ENCODE data around the gene NUDCD3.

NUDCD3 gene

GRCh38 chr7:44331682-44332081, 158.8 kb downstream of the NUDCD3 start:
- TF ChIP-seq, protein P1, sequence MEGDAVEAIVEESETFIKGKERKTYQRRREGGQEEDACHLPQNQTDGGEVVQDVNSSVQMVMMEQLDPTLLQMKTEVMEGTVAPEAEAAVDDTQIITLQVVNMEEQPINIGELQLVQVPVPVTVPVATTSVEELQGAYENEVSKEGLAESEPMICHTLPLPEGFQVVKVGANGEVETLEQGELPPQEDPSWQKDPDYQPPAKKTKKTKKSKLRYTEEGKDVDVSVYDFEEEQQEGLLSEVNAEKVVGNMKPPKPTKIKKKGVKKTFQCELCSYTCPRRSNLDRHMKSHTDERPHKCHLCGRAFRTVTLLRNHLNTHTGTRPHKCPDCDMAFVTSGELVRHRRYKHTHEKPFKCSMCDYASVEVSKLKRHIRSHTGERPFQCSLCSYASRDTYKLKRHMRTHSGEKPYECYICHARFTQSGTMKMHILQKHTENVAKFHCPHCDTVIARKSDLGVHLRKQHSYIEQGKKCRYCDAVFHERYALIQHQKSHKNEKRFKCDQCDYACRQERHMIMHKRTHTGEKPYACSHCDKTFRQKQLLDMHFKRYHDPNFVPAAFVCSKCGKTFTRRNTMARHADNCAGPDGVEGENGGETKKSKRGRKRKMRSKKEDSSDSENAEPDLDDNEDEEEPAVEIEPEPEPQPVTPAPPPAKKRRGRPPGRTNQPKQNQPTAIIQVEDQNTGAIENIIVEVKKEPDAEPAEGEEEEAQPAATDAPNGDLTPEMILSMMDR (IDR thresholded peaks at IDR 0.05; ENCODE audit: low read depth, low read length, poor library complexity, severe bottlenecking) = no peak
- no peak for TF ChIP-seq EZH2phosphoT487 (IDR thresholded peaks at IDR 0.05; ENCODE audit: borderline replicate concordance, low read length)
- no peak overlapping the region for H3K27ac ChIP-seq (ENCODE audit: low read depth, low read length)
- no peak overlapping the region for H3K4me3 ChIP-seq (ENCODE audit: low read length)

GRCh38 chr7:44330331-44330730, 160.1 kb downstream of the NUDCD3 start:
- Histone ChIP-seq H4K20me1 (ENCODE audit: control insufficient read depth, insufficient read depth, low read depth, low read length) (no peaks in the 10 kb centered on the region), H3F3A (ENCODE audit: control insufficient read depth, insufficient read depth) (no peaks in the 10 kb centered on the region), H3K27me3 (ENCODE audit: control insufficient read depth, low read length) (peaks cover 20% of the 10 kb centered on the region), H3K36me3 (ENCODE audit: control insufficient read depth, low read length) (no peaks in the 10 kb centered on the region), H3K79me2 (ENCODE audit: control insufficient read depth, low read length) (no peaks in the 10 kb centered on the region), H3K27ac (ENCODE audit: low read depth, low read length) (no peak overlapping the region), H3K4me1 (ENCODE audit: control insufficient read depth, low read length) (no peaks in the 10 kb centered on the region), H3K4me3 (ENCODE audit: low read length) (no peak overlapping the region), H3K9me3 (ENCODE audit: control insufficient read depth, insufficient read depth, low read length) (no peaks in the 10 kb centered on the region), H3K4me2 (ENCODE audit: low read length) (no peak overlapping the region), H3K9me2 (replicated peaks; ENCODE audit: control insufficient read depth, low read length) (no peaks in the 10 kb centered on the region)
- no peak for TF ChIP-seq EZH2phosphoT487 (IDR thresholded peaks at IDR 0.05; ENCODE audit: borderline replicate concordance, low read length)
- TF ChIP-seq, protein P1 (IDR thresholded peaks at IDR 0.05; ENCODE audit: low read depth, low read length, poor library complexity, severe bottlenecking) = no peak

More at GRCh38 chr7:44331682-44332081, 158.8 kb downstream of the NUDCD3 start:
- Histone ChIP-seq H3K4me1 (ENCODE audit: control insufficient read depth, low read length) (no peaks in the 10 kb centered on the region), H4K20me1 (ENCODE audit: control insufficient read depth, insufficient read depth, low read depth, low read length) (no peaks in the 10 kb centered on the region), H3F3A (ENCODE audit: control insufficient read depth, insufficient read depth) (no peaks in the 10 kb centered on the region), H3K4me2 (ENCODE audit: low read length) (no peak overlapping the region), H3K27me3 (ENCODE audit: control insufficient read depth, low read length) (peaks cover 10% of the 10 kb centered on the region), H3K79me2 (ENCODE audit: control insufficient read depth, low read length) (no peaks in the 10 kb centered on the region), H3K36me3 (ENCODE audit: control insufficient read depth, low read length) (no peaks in the 10 kb centered on the region), H3K9me3 (ENCODE audit: control insufficient read depth, insufficient read depth, low read length) (no peaks in the 10 kb centered on the region), H3K9me2 (replicated peaks; ENCODE audit: control insufficient read depth, low read length) (no peaks in the 10 kb centered on the region)

GRCh38 chr7:44329888-44330287, 160.6 kb downstream of the NUDCD3 start:
- H3K27me3 ChIP-seq (ENCODE audit: control insufficient read depth, low read length) = peaks cover 20% of the 10 kb centered on the region

More at GRCh38 chr7:44329888-44330287, 160.6 kb downstream of the NUDCD3 start:
- H3K27ac ChIP-seq (ENCODE audit: low read depth, low read length) = no peak overlapping the region
- no peaks in the 10 kb centered on the region for H3K9me3 ChIP-seq (ENCODE audit: control insufficient read depth, insufficient read depth, low read length)
- H3K4me1 ChIP-seq (ENCODE audit: control insufficient read depth, low read length) = no peaks in the 10 kb centered on the region
- H4K20me1 ChIP-seq (ENCODE audit: control insufficient read depth, insufficient read depth, low read depth, low read length) = no peaks in the 10 kb centered on the region
- H3K9me2 ChIP-seq (replicated peaks; ENCODE audit: control insufficient read depth, low read length) = no peaks in the 10 kb centered on the region
- H3K4me2 ChIP-seq (ENCODE audit: low read length) = no peak overlapping the region
- H3K4me3 ChIP-seq (ENCODE audit: low read length) = no peak overlapping the region
- H3K79me2 ChIP-seq (ENCODE audit: control insufficient read depth, low read length) = no peaks in the 10 kb centered on the region
- TF ChIP-seq, protein P1 (IDR thresholded peaks at IDR 0.05; ENCODE audit: low read depth, low read length, poor library complexity, severe bottlenecking) = no peak
- TF ChIP-seq EZH2phosphoT487 (IDR thresholded peaks at IDR 0.05; ENCODE audit: borderline replicate concordance, low read length) = no peak
- no peaks in the 10 kb centered on the region for H3F3A ChIP-seq (ENCODE audit: control insufficient read depth, insufficient read depth)
- no peaks in the 10 kb centered on the region for H3K36me3 ChIP-seq (ENCODE audit: control insufficient read depth, low read length)
